ENCODE data around the gene CLASP1.
A peak's percentile ranks its signal among the peaks of the same experiment; 100 is the strongest.
"Not testable (repeated sequence)": the region's sequence is repeated elsewhere in the genome, so short reads cannot be mapped to it uniquely, and the experiment has no call there.

The CLASP1 gene

DNA sequence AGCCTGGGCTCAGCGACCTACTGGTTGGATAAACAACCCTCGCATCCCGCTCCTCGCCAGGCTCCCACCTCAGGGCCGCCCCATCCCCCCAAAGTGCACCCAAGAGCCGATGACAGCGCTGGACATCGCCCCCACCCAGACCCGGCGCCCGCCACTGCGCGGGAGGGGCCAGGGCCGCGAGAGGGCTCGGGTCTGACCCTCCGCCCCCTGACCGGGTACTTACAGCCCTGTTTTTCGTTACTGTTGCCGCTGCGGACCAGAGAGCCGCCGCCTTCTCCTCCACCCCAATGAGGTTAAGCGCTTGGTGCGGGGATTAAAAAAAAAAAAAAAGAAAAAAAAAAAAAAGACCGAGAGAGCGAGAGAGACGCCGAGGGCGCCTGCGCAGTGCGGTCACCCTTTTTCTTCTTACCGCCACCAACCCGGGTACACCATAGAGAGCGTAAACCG is at the start of gene CLASP1:
Gene CLASP1 (minus strand): TSS at position 314 of the 447 bp plus-strand sequence. CDS start 43,567 bp downstream, outside the sequence.
- DNase-seq (ENCODE audit: low read depth): no peak

DNA sequence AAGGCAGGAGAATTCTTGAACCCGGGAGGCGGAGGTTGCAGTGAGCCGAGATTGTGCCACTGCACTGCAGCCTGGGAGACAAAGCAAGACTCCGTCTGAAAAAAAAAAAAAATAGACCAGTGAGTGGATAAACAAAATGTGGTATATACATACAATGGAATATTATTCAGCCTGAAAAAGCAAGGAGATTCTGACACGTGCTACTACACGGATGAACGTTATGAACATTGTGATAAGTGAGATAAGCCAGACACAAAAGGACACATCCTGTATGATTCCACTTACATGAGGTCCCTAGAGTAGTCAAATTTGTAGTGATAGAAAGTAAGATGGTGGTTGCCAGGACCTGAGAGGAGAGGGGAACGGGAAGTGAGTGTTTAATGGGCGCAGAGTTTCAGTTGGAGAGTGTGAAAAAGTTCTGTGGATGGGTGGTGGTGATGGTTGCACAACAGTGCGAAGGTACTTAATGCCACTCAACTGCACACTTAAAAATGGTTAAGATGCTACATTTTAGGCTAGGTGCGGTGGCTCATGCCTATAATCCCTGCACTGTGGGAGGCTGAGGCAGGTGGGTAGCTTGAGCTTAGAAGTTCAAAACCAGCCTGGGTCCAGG is 49.2 kb upstream of the CLASP1 start:
- DNase-seq (ENCODE audit: low read depth): no peak

DNA sequence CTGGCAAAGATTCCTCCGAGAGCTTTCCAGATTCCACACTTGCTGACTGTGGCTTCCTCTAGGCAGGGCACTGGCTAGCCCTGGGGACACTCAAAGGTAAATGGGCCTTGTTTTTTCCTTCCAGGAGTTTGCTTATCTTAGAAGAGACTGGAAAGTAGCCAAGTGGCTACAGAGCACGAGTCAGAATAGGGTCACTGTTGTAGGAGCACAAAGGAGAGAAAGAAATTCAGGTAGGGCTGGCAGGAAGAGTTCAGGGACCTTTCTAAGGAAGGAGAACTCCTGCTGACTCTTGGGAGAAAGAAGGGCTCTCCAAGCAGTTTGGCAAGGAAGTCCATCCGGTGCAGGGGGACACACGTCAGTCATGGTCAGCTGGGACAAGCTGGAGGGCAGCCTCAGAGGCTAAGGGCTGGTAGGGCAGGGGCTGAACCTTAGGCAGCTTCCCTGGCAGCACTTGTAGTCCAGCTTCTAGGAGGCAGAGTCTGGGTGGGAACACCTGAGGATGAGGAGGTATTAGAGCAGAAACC is 47.9 kb upstream of the CLASP1 start:
- peak; percentile 15 for DNase-seq (ENCODE audit: low read depth)

DNA sequence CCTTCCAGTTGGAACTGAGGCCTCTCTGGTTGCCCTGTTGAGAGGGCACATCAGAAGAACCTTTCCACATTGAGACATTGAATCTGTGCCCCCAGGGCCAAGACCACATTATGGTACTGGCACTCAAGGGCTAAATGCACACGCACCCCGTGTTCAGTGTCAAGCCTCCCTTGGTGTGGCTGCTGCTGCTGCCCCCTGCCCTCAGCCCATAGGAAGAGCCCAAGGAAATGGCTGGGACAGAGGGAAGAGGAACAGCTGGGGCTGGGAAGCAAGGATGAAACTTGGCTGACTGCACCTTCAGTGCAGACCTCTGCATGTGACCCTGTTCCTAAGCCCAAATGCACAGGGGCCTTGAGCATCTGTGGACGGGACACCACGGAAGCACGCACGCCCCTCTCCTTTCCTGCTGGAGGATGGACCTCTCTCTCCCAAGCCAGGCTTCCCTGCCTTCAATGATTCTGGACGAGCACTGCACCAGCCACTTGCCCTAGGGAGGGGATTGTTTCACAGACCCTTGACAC is 47.2 kb upstream of the CLASP1 start:
- no peak for DNase-seq (ENCODE audit: low read depth)

DNA sequence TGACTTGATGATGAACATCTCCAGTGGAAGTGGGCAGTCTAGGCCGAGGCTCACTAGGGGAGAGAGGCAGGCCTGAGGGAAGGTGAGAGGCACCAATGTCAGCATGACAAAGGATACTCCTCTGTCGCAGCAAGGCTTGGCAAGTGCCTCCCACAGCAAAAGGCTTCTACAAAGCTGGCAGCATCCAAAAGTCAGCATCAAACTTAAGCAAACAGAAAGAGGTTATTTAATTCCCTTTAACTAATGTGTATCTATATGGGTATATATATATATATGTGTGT is 45.8 kb upstream of the CLASP1 start:
- DNase-seq (ENCODE audit: low read depth): no peak

DNA sequence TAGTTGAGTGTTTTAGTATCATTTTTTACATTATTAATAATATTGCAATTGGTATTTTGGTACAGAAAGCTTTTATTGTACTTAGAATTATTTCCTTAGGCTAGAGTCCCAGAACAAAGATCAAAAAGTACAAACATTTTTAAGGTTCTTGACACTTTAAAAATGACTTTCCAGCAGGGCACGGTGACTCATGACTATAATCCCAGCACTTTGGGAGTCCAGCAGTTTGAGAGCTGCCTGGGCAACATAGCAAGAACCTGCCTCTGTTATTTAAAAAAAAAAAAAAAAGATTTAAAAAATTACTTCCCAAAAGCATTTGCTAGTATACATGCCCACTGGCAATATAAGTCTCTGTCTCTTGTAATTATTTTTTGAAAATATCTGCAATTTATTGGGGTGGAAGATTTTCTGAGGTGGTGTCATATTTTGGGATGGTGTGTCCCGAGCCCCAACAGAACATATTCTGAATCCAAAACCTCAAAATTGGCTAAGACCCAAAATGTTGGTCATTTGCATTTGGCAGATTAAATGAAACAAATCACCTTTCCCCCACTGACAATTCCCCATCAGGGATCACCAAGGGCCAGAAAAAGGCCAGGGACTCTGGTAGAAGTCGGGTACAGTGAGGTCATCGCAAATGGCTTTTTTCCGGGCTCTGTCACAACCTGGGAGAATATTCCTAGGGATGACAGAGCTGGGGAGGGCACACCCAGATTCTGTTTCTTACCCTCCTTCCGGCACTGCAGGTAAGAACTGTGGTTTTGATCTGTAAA is 45.3 kb upstream of the CLASP1 start:
- peak; percentile 27 for DNase-seq (ENCODE audit: low read depth)

DNA sequence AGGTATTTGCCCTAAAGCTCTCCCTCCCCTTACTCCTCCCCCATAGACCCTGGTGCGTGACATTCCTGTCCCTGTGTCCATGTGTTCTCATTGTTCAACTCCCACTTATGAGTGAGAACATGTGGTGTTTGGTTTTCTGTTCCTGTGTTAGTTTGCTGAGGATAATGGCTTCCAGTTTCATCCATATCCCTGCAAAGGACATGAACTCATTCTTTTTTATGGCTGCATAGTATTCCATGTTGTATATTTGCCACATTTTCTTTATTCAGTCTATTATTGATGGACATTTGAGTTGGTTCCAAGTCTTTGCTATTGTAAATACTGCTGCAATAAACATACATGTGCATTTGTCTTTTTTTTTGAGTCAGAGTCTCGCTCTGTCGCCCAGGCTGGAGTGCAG is 41.3 kb upstream of the CLASP1 start:
- not testable (repeated sequence) for DNase-seq (ENCODE audit: low read depth)

DNA sequence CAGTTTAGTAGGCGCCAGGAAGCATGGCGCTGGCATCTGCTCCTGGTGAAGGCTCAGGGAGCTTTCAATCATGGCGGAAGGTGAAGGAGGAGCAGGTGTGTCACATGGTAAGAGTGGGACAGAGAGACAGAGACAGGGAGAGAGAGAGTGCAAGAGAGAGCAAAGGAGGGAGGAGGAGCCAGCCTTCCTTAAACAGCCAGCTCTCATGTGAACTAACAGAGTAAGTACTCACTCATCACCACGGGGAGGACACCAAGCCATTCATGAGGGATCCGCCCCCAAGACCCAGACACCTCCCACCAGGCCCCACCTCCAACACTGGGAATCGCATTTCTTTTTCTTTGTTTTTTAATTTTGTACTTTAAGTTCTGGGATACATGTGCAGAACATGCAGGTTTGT is 40.8 kb upstream of the CLASP1 start:
- peak; percentile 22 for DNase-seq (ENCODE audit: low read depth)

DNA sequence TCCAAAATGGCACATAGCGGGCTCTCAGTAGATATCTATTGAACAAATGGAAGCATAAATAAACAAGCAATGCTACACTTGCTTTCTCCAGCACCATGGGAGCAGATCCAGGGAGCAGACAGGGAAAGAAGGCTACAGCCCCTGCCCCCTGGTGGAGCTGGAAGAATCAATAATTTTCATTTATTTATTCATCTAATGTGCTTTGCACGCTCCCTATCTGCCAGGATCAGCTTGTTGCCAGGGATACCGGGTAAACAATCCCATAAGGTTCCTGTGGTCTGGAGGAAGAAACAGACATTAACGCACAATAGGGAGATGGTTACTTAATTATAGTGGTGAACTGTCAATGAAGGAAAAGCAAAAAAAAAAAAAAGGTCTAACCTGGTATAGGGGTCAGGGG is 40.1 kb upstream of the CLASP1 start:
- DNase-seq (ENCODE audit: low read depth): peak; percentile 80

DNA sequence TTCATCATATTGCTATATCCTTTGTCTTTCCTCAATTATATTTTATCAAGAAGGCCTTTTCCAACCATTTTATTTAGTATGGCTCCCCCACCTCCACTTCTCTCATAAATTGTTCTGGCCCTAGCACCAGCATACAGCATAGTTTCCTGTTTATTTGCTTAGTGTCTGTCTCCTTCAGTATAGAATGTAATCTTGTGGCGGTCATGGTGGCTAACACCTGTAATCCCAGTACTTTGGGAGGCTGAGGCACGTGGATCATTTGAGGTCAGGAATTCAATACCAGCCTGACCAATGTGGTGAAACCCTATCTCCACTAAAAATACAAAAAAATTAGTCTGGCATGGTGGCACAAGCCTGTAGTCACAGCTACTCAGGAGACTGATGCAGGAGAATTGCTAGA is 39.6 kb upstream of the CLASP1 start:
- no peak for DNase-seq (ENCODE audit: low read depth)

DNA sequence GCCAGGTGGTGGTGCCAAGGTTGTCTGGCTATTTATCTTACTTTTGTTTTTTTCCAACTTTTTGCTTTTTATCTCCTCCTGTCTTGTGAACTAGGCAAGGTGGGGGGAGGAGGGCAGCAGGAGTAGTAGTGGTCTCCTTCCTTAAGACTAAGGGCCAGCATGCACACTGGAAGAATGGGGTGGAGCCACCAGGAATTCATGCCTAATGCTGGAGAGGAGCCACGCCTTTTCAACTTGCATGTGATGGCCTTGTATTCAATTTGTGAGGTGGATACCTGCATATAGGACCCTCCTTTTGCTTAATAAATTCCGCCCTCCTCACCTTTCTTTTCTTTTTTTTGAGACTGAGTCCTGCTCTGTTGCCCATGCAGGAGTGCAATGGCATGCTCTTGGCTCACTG is 37.6 kb upstream of the CLASP1 start:
- no peak for DNase-seq (ENCODE audit: low read depth)

DNA sequence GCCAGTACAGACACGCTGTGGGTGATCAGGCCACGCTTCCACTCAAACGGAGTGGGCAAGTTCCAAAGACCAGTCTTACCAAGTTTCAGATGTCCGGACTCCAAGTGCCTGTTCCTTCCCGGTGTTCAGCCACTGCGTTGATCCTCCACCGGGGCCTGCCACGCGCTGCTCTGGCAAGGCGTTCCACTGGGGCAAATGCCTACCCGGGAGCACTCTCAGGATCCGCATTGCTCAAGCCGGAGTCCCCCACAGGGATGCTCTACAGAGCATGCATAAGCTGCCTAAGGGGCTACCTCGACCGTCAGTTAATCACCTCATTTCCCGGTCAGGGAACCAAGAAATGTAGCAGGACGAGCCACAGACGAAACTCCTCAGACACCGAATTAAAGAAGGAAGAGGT is 37.0 kb upstream of the CLASP1 start:
- no peak for DNase-seq (ENCODE audit: low read depth)

DNA sequence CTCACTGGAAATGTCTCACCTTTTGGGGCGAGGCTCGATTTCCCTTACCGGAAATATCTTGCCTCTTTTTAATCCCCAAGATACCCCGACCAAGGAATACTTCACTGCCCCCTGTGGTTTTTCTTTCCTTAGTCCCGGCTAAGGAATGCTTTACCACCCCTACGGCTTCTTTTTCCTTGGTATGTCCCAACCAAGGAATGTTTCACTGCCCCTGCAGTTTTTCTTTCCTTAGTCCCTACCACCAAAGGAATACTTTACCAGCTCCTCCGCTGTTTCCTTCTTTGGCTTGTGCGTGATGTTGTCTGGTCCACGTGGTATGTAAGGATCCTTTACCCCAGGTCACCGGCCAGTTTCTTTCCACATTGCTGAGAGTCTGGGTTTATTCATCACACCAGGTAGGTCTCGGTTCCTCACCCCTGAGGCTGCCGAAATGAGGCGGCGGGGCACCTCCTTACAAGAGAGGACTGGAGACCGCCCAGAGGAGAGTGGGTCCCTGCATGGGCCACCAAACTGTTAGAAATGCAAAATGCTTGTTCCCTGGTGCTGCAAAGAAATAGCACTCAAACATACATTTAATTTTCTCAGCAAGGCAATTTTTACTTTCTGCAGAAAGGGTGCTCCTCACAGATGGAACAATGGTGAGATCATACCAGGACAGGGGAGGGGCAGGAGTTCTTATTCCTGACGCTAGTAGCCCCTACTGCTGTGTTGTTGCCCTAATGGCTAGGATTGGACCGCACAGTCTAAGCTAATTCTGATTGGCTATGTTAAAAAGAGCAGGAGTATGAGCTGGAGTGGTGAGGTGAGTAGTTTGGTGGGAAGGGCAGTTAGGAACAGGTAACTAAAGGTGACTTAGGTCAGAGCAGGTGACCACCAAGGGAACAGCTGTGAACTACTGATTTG is 33.4 kb upstream of the CLASP1 start:
- no peak for DNase-seq (ENCODE audit: low read depth)

DNA sequence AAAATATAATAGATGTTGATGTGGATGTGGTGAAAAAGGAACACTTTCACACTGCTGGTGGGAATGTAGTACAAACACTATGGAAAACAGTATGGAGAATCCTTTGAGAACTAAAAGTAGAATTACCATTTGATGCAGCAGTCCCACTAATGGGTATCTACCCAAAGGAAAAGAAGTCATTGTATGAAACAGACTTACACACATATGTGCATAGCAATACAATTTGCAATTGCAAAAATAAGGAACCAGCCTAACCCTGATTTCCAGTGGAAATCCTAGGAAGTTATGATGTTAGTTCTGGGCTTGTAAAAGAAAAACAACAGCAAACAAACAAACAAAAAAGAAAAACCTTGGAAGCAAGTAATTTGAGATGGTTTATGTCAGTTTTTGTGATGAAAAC is 28.6 kb upstream of the CLASP1 start:
- no peak for DNase-seq (ENCODE audit: low read depth)

DNA sequence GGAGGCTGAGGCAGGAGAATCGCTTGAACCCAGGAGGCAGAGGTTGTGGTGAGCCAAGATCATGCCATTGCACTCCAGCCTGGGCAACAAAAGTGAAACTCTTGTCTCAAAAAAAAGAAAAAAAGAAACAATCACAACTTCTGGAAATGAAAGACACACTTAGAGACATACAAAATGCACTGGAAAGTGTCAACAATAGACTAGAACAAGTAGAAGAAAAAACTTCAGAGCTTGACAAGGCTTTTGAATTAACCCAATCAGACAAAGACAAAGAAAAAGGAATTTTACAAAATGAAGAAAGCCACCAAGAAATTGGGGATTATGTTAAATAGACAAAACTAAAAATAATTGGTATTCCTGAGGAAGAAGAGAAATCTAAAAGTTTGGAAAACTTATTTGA is 22.4 kb upstream of the CLASP1 start:
- DNase-seq (ENCODE audit: low read depth): not testable (repeated sequence)

DNA sequence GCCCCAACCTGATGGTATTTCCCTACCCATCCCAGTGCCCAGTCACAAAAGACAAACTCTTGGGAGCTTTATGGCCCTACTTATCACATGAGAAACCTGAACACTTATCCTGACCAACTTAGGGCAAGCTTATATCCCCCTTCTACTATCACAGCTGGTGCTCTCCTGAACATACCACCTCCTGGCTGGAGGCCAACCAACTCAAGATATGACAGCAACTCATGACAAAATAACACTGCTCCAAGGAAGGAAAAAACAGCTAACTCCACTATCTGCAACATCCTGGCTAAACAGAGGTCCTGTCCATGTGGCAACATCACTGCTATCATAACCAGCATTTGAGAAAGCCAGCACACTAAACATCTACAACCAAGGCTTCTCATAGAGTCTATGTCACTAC is 20.9 kb upstream of the CLASP1 start:
- no peak for DNase-seq (ENCODE audit: low read depth)

DNA sequence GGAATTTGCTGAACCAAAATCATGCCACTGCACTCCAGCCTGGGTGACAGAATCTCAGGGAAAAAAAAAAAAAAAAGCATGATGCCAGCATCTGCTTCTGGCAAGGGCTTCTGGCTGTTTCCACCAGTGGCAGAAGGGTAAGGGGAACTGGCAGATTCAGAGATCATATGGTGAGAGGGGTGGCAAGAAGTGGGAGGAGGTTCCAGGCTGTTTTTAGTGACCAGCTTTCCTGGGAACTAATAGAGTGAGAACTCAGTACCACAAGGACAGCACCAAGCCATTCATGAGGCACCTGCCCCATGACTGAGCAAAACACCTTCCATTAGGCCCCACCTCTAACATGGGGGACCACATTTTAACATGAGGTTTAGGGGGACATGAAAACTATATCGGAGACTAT is 18.4 kb upstream of the CLASP1 start:
- no peak for DNase-seq (ENCODE audit: low read depth)

DNA sequence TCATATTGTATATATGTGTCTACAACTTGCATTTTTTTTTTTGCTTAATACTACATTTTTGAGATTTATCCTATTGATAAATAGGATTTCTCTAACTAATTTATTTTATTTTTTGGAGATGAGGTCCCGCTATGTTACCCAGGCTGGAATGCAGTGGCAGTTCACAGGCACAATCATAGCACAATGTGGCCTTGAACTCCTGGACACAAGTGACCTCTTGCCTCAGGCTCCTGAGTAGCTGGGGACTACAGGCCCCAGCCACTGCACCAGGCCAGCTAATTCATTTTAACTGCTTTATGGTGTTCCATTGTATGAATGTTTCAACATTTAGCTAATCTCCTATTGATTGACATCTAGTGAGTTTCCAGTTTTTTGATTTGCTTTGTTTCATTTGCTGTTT is 16.8 kb upstream of the CLASP1 start:
- no peak for DNase-seq (ENCODE audit: low read depth)

DNA sequence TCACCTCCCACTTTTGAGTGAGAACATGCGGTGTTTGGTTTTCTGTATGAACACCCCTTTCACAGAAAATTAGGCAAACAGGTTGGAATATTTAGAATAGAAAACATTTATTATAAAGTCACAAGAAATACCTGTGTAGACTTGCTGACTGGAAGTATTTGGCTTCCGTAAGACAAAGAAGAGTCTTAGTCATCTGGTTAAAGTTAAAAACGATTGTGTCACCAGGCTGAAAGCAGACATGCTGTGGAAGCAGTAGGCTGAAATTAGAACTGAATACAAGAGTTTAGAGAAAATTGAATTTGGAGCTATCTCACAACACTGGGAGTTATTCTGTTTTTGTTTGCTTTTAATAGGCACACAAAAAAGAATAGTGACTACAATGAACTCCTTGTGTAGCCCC is 16.2 kb upstream of the CLASP1 start:
- DNase-seq (ENCODE audit: low read depth): no peak

DNA sequence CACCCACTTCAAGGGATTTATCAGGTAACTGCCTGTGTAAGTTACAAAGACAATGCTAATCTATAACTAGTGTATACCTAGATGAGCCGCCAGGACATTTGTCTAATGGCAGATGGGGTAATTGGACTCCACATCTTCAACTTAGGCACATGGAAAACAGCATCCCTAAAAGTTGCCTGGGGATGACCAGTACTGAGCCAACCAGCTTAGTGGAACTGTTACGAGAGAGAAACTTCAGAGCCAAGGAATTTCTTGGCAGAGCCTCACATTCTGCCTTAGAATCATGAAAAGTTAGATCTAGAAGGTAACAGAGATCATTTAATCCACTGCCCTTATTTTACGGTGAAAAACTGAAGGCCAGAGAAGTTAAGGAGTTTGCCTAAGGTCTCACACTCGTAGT is 15.5 kb upstream of the CLASP1 start:
- DNase-seq (ENCODE audit: low read depth): no peak

DNA sequence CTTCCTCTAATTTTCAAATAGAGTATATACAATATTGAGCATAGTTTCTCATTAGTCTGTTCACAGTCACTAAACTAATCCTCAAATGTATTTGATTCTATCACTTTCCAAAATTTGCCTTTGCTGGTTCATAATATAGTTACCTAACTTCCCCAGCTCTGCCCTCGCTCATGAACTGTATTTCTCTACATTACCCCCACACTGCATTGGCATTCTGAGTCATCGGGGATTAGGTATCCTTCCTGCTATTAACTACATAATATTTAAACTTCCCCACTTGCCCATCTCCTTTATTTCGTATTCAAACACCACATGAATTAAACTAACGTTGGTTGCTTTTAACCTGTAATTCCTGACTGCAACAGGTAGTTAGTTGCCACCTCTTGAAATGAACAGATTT is 14.8 kb upstream of the CLASP1 start:
- DNase-seq (ENCODE audit: low read depth): peak; percentile 28

DNA sequence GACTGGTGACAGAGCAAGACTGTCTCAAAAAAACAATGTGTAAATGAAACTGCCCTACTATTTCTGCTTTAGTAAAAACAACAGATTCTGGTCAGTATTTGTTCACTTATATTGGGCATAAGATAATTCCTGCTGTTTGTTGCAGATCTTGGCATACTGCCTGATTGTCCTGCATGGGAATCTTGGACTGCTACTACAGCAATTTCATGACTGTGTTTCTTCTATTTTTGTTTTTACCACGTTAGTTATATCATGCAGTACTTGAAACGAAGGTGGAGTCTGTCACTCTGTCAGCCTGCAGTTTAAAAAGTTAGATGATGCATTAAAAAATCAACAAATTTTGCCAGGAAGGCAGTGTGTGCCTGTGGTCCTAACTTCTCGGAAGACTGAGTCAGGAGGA is 14.2 kb upstream of the CLASP1 start:
- no peak for DNase-seq (ENCODE audit: low read depth)

DNA sequence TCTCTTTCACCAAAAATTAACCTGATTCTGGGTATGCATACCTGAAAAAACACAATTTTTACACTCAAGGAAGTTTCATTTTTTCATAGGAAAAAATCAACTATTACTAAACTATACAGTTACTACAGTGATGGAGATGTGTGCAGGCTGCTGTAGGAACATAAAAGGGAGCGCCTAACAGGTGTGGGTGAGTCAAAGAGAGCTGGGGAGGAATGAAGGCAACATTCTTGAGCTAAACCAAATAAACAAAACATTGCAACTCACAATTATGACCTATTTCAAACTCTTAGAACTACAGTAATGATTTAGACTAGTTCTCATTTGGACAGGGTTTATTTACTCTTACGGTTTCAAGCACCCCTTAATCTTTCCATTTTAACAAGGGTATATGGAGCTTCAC is 13.4 kb upstream of the CLASP1 start:
- DNase-seq (ENCODE audit: low read depth): peak; percentile 10
